ENCODE data around the gene CBX8. TPM values are rescaled to one million over a fixed set of nuclear protein-coding genes. Genes with fewer than 3 reads are reported as not detected.

CBX8 gene
- total RNA-seq, 1 donor from 2014 or later = 3.7 TPM

DNA sequence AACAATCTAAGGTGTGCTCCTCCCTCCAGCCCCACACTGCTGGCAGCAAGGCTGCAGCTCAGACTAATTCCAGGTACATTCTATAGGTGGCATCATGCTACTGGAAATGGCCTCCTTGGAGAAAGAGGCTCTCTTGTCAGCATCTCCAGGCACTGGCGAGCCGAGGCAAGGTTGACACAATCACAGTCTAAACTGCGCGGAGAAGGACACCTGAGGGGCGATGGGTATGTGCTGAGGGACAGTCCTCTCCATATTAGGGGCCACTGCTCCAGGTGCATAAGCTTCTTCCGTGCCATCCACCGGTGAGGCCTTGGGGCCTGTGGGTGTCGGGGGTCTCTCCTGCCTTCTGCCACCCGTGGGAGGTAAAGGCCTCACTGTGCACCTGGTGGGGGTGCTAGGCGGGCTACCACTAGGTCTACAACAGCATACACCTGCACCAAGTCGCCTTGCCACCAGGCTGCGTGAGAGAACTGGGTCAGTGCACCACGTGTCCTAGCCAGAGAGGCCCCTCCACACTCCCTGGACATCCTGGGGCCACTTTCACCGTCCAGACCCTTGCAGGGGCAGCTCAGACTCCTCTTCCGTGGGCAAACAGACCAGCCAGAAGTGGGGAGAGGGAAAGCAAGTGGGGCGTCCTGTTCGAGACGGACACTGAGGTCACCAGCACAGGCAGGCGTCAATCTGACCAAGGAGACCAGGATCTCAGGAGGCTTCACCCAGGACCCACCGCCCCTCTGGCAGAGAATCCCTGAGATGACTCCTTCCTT lies 12.1 kb upstream of the CBX8 start:
- ATAC-seq = peak; percentile 85
- DNase-seq (ENCODE audit: low spot score) = no peak

DNA sequence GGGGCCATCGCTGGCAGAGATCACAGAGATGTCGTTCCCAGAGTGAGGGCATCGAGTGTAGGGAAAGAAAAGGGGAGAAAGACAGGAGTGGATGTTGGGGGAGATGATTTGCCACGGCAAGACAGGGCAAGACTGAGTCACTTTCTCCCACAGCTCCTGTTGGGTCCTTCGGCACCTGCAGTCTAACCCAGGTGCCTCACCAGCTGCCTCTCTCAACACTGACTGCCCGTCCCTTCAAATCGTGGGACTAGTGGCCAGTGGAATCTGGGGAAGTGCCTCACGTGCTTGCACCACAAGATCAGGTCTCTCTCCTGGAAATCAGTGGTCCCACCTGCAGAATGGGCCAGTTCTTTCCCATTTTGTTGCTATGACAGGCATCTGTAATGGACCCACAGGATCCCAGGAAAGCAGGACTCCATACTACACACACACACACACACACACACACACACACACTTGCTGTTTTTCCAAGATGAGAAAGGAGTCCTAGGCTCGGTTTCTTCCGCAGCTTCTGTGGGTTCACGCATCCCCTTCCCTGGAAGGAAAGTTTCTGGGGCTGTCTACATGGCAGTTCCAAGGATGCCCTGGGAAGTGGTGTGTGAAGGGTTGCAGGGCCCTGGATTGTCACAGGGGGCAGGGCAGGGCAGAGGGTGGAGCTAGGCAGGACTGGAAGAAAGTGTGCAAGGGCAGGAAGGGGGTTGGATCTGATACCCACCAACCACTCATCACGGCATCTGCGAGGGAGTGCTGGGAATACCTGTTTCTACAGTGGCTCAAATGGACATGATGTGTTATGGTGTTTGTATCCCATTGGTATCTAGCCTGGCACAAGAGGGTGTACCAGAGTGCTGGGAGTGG lies 10.2 kb upstream of the CBX8 start:
- ATAC-seq = no peak
- DNase-seq (ENCODE audit: low spot score) = no peak

- DNase-seq (ENCODE audit: low spot score) = no peak
- no peak for ATAC-seq
Observed at GRCh38 chr17:79806446-79806760, 9.5 kb upstream of the CBX8 start.

DNA sequence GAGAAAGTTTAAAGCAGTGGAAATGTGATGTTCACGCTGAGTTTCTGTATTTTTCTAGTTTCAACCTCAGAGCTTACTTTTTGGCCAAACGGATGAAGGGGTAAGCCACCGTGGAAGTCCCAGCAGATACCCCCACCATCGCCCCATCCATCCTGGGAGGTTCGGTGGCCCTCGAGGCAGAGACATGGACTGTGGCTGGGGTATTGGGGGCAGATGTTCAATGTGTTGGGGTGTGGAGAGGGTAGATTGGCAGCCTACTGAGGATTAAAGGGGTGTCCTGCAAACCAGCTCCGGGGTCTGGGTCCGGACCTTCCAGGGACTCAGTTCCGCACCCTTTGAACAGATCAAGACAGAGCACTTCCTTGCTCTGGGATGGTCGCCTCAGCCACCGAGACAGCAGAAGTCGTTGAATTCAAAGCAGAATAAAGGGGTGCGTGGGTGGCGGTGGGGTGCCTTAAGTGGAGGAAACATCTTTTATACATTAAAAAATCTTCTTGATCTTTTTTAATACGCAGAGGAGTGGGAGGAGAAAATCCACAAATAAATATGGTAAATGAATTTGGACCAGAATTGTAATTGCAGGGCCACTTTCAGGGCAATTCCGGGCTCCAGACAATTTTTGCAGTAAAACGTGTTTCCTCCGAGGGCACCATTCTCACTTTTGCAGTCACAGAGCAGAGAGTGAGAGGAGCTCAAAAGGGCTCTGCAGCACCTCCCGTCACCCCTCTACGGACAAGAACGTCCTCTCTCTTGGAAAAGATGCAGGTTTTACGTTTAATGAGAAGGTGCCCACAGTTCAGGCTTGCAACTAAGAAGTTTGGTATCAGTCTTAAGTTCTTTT lies 8.2 kb upstream of the CBX8 start:
- no peak for ATAC-seq
- no peak for DNase-seq (ENCODE audit: low spot score)

- ATAC-seq = peak; percentile 4
- no peak for DNase-seq (ENCODE audit: low spot score)
Observed at GRCh38 chr17:79803997-79804855, 7.3 kb upstream of the CBX8 start.

- DNase-seq (ENCODE audit: low spot score) = no peak
Observed at GRCh38 chr17:79803421-79803996, 6.6 kb upstream of the CBX8 start.

GRCh38 chr17:79802736-79803420 lies 6.0 kb upstream of the CBX8 start:
- DNase-seq (ENCODE audit: low spot score) = no peak
- ATAC-seq = no peak

More at GRCh38 chr17:79803421-79803996, 6.6 kb upstream of the CBX8 start:
- no peak for ATAC-seq

- ATAC-seq = no peak
- no peak for DNase-seq (ENCODE audit: low spot score)
Observed at GRCh38 chr17:79802039-79802735, 5.3 kb upstream of the CBX8 start.

DNA sequence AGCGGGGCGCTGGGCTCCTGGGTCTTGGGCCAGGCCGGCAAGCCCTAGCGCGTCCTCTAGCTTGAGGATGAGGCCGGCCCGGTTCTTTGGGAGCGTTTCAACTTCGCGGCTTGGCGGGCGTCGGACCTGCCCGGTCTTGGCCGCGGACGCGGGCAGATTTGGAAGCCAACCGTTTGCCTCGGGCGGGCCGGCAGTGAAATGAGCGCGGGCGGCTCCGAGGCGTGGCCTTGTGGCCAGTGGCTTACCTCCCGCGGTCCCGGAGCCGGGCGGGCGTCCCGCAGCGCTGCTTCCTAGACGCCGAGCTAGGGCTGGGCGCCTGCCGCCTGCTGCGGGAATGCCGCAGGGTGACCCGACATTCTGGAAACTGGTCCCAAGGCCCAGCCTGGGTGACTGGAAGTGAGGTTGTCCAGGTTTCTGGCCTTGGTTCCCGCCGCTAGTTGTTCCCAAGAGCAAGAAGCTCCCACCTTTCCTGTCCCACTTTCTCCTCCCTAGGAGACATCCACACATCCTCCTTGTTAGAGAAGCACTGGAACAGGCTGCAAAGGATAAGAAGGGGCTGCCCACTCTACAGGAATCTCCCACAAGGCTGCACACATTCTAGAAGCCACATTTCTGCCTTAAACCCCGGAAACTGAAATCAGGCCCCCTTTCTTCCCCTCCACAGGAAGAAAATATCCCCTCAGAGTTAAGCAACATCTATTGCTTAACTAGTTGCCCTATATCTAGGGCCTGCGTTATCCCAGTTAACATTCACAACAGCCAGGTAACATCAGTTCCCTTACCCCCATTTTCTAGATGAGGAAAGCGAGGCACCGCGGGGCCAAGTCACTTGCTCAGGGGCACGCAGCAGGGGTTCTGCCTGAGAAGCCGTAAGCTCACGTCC lies 4.5 kb upstream of the CBX8 start:
- DNase-seq (ENCODE audit: low spot score) = peak; percentile 69

GRCh38 chr17:79800325-79801155 lies 3.7 kb upstream of the CBX8 start:
- peak; percentile 18 for ATAC-seq
- no peak for DNase-seq (ENCODE audit: low spot score)

More for the DNA sequence above, 4.5 kb upstream of the CBX8 start:
- ATAC-seq = peak; percentile 24

DNA sequence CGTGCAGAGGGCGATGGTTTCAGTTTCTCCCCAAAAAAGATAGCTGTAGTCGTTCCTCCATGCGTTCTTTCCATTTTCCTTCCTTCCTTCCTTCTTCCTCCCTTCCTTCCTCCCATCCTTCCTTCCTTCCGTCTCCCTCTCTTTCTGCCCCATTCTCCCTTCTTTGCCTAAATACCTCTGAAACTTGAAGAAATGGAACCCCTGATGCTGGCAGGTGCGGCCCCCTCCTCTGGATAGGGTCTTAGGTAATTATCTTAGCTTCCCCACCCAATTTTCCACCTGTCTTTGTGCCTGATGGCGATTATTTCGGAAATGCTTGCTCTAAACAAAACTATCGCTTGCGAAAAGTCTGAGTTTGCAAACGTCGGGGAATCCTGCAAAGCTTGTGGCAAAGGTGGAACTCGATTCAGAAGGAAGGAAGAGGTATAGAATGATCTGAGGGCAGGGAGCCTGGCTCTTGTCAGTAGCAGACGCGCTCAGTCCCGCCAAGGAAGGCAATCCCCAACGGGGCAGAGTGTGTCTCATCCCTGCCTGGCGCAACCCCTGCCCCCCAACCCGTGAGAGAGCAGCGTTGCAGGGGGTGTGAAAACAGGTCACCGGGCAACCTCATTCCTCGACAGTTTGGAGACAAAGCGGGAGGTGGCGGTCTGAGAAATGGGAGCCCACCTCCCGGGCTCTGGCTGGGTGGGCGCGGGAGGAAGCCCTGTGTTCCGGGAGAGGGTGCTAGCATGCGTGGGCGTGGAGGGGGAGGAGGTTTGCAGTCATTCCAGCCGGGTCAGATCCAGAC lies 2.9 kb upstream of the CBX8 start:
- ATAC-seq (no peak), DNase-seq (ENCODE audit: low spot score) (no peak)

DNA sequence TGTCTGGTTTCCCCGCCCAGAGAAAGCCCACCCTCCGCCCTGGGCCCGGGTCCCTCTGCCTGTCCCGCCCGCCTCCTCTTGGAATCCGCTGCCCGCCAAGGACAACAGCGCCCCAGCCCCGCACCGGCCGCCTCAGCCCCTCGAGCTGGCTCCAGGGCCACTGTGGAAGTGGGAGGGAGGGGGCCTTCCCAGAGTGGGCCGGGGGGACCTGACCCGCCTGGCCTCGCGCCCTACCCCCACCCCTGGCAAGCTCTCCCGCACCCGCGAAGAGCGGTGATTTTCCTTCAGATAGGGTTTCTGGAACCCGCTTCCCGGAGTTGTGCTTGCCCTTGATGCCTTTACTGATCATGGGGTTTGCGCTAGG lies 2.3 kb upstream of the CBX8 start:
- DNase-seq (ENCODE audit: low spot score) (no peak), ATAC-seq (no peak)

DNA sequence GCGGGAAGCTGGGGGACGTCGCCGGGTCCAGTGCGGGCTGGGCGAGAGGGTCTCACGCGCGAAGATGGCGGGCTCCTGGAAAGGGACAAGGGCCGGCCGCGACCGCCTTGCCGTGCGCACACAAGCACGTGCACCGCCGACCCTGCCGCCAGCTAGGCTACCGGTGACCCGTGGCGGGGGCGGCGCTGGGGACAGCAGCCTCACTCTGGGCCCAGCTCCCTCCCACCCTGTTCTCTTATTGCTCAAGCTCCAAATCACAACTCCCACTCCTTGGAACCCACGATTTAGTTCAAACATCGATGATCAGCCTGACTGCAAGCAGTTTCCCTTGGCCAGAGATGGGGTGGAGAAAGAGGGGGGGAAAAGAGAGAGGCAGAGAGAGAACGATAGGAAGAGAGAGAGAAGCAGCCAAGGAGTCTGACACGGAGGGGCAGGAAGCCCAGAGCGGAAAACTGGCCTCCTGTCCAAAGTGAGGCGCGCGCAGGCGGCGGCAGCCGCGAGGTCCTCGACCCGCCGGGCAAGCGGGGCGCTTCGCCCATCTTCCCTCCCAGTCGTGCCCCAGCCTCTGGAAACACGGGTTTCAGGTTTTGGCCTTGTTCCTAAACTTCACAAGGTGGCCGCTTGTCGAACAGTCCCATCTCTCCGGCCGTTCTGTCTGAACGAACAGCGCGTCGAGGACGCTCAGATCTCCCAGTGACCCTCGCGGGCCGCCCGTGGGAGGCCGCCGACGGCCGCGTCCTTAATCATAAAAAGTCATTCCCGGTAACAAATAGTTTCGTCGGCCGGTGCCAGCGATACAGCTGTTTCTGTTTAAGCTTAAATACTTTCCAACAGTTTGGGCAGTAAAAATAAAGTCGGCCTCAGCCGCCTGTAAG lies 1.7 kb upstream of the CBX8 start:
- ATAC-seq = no peak
- DNase-seq (ENCODE audit: low spot score) = no peak

DNA sequence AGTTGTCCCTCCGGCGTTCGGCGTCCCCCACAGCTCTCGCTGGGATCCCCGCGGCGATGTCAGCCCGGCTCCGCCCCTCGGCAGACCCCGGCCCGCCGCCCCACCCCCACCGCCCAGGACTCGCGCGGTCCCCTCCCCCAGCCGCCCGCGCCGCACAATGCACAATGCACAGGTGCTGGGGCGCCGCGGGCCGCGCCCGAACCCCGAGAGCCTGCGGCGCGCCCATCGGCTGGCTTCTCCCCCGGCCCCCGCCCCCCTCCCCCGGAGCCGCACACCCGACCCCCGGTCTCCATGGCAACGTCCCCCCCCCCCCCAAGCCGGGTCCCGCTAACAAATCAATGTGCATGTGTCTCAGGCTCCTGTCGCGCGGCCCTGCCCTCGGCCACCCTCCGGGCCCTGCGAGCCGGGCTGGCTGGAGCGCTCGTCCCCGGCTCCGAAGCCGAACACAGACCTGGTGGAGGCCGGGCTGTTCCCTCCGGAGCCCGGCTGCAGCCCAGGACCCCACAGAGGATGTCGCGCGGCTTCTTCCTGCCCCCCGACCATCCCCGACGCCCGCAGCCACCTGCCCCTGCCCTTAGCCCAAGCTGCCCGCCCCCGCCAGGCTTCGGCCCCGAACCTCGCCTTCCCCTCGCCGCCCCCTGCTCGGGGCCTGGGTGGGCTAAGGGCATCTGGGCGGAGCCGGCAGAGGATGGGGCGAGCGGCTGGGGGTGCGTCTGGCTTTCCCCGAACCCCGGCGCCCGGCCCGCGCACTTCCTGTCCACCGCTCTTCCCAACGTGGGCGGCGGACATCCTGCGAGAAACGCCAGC lies 818 bp upstream of the CBX8 start:
- no peak for DNase-seq (ENCODE audit: low spot score)
- ATAC-seq = peak; percentile 20

- DNase-seq (ENCODE audit: low spot score) (no peak), ATAC-seq (no peak)
Observed at GRCh38 chr17:79796444-79796762, 474 bp downstream of the CBX8 start.
